Measurements from ENCODE around the gene PIN4. TPM values are rescaled to one million over a fixed set of nuclear protein-coding genes. Genes with fewer than 3 reads are reported as not detected.
"Not testable (repeated sequence)": the region's sequence is repeated elsewhere in the genome, so short reads cannot be mapped to it uniquely, and the experiment has no call there.

PIN4 gene
- total and polyA plus RNA-seq, 2 donors (not counting 3 experiments of a cell fraction or from before 2014, with no cell fraction given), result 4.5 to 10.4 TPM

- Histone ChIP-seq H3K4me2 (ENCODE audit: insufficient read depth, low read length) (no peak overlapping the region), H2AFZ (ENCODE audit: low read depth, low read length) (no peak overlapping the region), H3K36me3 (ENCODE audit: control insufficient read depth in 2 of 2, extremely low read depth in 1 of 2, insufficient read depth in 2 of 2, low read length in 2 of 2) (no peaks in the 10 kb centered on the region), H4K20me1 (replicated peaks; ENCODE audit: control insufficient read depth, extremely low read depth, insufficient read depth, low read length) (no peaks in the 10 kb centered on the region), H3K4me1 (ENCODE audit: control insufficient read depth, extremely low read depth, insufficient read depth, low read length) (no peaks in the 10 kb centered on the region), H3K4me3 (replicated peaks in 1 of 3; ENCODE audit: insufficient read depth in 1 of 3, low read depth in 1 of 3, low read length in 3 of 3) (no peak overlapping the region), H3K79me2 (ENCODE audit: control insufficient read depth, insufficient read depth, low read length) (peaks cover 4% of the 10 kb centered on the region), H3K27me3 (ENCODE audit: control insufficient read depth in 2 of 2, insufficient read depth in 2 of 2, low read length in 2 of 2) (no peaks in the 10 kb centered on the region), H3K9ac (replicated peaks; ENCODE audit: extremely low read depth, insufficient read depth, low read length) (no peak overlapping the region), H3K27ac (ENCODE audit: insufficient read depth, low read depth, low read length) (no peak overlapping the region), H3K9me3 (replicated peaks; ENCODE audit: control insufficient read depth, insufficient read depth, low read length) (no peaks in the 10 kb centered on the region), H3K9me1 (replicated peaks; ENCODE audit: control insufficient read depth, extremely low read depth, insufficient read depth, low read length) (no peaks in the 10 kb centered on the region)
- BruUV-seq (replicated peaks), result no TSS peak
- intact Hi-C loops (cut with micrococcal nuclease), result no loop called here
- DNase-seq (ENCODE audit: low read depth, low spot score), result no peak
- no peak for FAIRE-seq
- ChIA-PET CTCF (interaction anchor here (1.2 to 2.4 kb wide), 2 partner anchors 13 to 29 kb away, joined by 3 to 6 read pairs; no protein-coding TSS in a partner anchor), POLR2A (no interaction called here)
- TF ChIP-seq MAX (IDR thresholded peaks at IDR 0.05; ENCODE audit: insufficient read depth, insufficient read length), result no peak
- no peak for TF ChIP-seq POLR2A (IDR thresholded peaks at IDR 0.05; ENCODE audit: low read depth, low read length)
- TF ChIP-seq MYC (IDR thresholded peaks at IDR 0.05; ENCODE audit: low read depth, low read length), result no peak
- TF ChIP-seq GATA2 (IDR thresholded peaks at IDR 0.05; ENCODE audit: insufficient read depth, insufficient read length, low read depth, low read length), result no peak
- TF ChIP-seq, protein P1, sequence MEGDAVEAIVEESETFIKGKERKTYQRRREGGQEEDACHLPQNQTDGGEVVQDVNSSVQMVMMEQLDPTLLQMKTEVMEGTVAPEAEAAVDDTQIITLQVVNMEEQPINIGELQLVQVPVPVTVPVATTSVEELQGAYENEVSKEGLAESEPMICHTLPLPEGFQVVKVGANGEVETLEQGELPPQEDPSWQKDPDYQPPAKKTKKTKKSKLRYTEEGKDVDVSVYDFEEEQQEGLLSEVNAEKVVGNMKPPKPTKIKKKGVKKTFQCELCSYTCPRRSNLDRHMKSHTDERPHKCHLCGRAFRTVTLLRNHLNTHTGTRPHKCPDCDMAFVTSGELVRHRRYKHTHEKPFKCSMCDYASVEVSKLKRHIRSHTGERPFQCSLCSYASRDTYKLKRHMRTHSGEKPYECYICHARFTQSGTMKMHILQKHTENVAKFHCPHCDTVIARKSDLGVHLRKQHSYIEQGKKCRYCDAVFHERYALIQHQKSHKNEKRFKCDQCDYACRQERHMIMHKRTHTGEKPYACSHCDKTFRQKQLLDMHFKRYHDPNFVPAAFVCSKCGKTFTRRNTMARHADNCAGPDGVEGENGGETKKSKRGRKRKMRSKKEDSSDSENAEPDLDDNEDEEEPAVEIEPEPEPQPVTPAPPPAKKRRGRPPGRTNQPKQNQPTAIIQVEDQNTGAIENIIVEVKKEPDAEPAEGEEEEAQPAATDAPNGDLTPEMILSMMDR (IDR thresholded peaks at IDR 0.05; ENCODE audit: extremely low read depth in 1 of 2, insufficient read depth in 1 of 2, low read depth in 1 of 2, low read length in 2 of 2), result no peak
- no peak for TF ChIP-seq POLR2AphosphoS5 (IDR thresholded peaks at IDR 0.05; ENCODE audit: insufficient read depth, low read depth, low read length)
- TF ChIP-seq FOS (IDR thresholded peaks at IDR 0.05; ENCODE audit: borderline replicate concordance, insufficient read depth, low read length), result no peak
- no peak for TF ChIP-seq JUN (IDR thresholded peaks at IDR 0.05; ENCODE audit: borderline replicate concordance, insufficient read depth, insufficient read length, low read depth)
- TF ChIP-seq EZH2 (IDR thresholded peaks at IDR 0.05; ENCODE audit: borderline replicate concordance, low read depth, low read length, severe bottlenecking), result no peak
- dilution Hi-C loops (cut with MboI; ENCODE audit: extremely low pct_ligation_motif_present, low sequenced_read_pairs), result no loop called here
Observed at GRCh38 chrX:72216973-72217372, 35.4 kb downstream of the PIN4 start.

DNA sequence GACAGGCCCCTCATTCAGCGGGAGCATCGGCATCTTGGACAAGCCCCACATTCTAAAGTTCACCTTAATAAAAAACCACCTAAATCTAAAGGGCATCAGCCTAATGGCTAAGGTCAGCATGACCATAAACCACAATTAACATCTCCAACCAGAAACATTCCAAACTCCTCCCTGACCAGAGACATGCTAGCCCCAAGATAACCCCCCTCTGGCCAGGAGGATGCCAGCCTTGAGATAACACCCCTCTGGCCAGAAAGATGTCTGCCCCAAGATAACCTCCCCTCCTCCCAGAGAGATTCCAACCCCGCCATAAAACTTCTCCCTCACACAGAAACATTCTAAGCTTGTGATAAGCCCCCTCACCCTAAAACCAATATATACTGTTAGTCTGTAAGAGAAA is 38.8 kb downstream of the PIN4 start:
- DNase-seq (ENCODE audit: low read depth, low spot score); dilution Hi-C loops (cut with MboI; ENCODE audit: extremely low pct_ligation_motif_present, low sequenced_read_pairs); H4K20me1 ChIP-seq (replicated peaks; ENCODE audit: control insufficient read depth, extremely low read depth, insufficient read depth, low read length); H3K9ac ChIP-seq (replicated peaks; ENCODE audit: extremely low read depth, insufficient read depth, low read length); H3K4me1 ChIP-seq (ENCODE audit: control insufficient read depth, extremely low read depth, insufficient read depth, low read length); H3K4me2 ChIP-seq (ENCODE audit: insufficient read depth, low read length); CTCF ChIA-PET; FAIRE-seq; H3K27me3 ChIP-seq (ENCODE audit: control insufficient read depth in 2 of 2, insufficient read depth in 2 of 2, low read length in 2 of 2); H3K9me3 ChIP-seq (replicated peaks; ENCODE audit: control insufficient read depth, insufficient read depth, low read length); H3K4me3 ChIP-seq (replicated peaks in 1 of 3; ENCODE audit: insufficient read depth in 1 of 3, low read depth in 1 of 3, low read length in 3 of 3); BruUV-seq (replicated peaks); H3K36me3 ChIP-seq (ENCODE audit: control insufficient read depth in 2 of 2, extremely low read depth in 1 of 2, insufficient read depth in 2 of 2, low read length in 2 of 2); H2AFZ ChIP-seq (ENCODE audit: low read depth, low read length); intact Hi-C loops (cut with micrococcal nuclease); H3K9me1 ChIP-seq (replicated peaks; ENCODE audit: control insufficient read depth, extremely low read depth, insufficient read depth, low read length); POLR2A ChIA-PET; H3K27ac ChIP-seq (ENCODE audit: insufficient read depth, low read depth, low read length); H3K79me2 ChIP-seq (ENCODE audit: control insufficient read depth, insufficient read depth, low read length): not testable (repeated sequence)

Measured in endothelial cell of umbilical vein (primary cell).